Endothelial cell of umbilical vein (primary cell): ENCODE results near the gene JADE3.

ENCODE experiments used
- CTCF ChIP-seq, 2 donors: IDR thresholded peaks; 1 replicate in 1 of 2; 2 replicates in 1 of 2; pipeline ENCODE4 v1.5.1; 2011; ENCODE audit warnings: low read length in 2 of 2, mild to moderate bottlenecking in 2 of 2, moderate library complexity in 2 of 2, control low read depth in 1 of 2, inconsistent platforms in 1 of 2, low read depth in 1 of 2; ENCODE audit not compliant: insufficient read depth in 1 of 2; ENCODE audit errors: extremely low read depth in 1 of 2
- EZH2 ChIP-seq: IDR thresholded peaks from 2 replicates; pipeline ENCODE4 v1.6.1; 2012; ENCODE audit warnings: borderline replicate concordance, low read depth, mild to moderate bottlenecking, moderate library complexity, low read length, inconsistent platforms; ENCODE audit not compliant: severe bottlenecking

GRCh38 chrX:46929439-46930261 is 17.4 kb downstream of the JADE3 start:
- no peak for TF ChIP-seq CTCF (IDR thresholded peaks at IDR 0.05; ENCODE audit: extremely low read depth in 1 of 2, insufficient read depth in 1 of 2, low read depth in 1 of 2, low read length in 2 of 2)
- TF ChIP-seq EZH2 = no peak
